Measurements from ENCODE around the gene OR14K1. TPM values are rescaled to one million over a fixed set of nuclear protein-coding genes. Genes with fewer than 3 reads are reported as not detected.
"Not testable (repeated sequence)": the region's sequence is repeated elsewhere in the genome, so short reads cannot be mapped to it uniquely, and the experiment has no call there.

OR14K1 gene
- polyA plus RNA-seq, 1 of the 3 experiments (the other 2 are of a cell fraction), result not detected

DNA sequence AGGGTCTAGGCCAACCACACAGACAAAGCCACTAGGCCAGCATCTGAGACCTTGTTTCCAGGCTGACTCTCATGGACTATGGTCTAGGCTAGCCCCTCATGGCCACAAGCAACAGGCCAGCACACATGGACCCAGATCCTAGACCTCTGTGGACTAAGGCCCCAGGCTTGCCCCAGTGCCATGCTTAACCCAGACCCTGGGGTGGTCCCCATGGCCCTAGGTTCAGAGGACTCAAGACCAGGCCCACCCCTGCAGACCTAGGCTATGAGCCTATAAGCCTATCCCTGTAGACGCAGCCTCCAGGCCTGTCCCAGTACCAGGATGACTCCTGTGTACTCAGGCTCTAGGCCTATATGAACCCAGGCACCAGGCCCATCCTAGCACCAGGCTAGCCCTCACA lies 11.5 kb downstream of the OR14K1 start (continued):
- TF ChIP-seq RXRA (IDR thresholded peaks at IDR 0.05; ENCODE audit: borderline replicate concordance, low read depth), result no peak

DNA sequence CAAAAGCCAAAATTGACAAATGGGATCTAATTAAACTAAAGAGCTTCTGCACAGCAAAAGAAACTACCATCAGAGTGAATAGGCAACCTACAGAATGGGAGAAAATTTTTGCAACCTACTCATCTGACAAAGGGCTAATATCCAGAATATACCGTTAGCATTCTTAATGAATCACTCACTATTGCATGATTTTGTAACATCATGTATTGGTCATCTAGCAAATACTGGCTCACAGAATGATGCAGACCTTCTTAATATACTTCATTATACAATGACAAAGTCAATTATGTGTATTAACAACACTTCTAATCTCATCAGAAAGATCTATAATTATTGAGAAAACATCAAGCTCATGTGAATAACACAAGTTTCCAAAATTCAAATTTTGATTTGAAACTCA lies 15.9 kb downstream of the OR14K1 start:
- H3K9ac ChIP-seq; H3K4me2 ChIP-seq; H2AFZ ChIP-seq (ENCODE audit: low read depth); H3K4me3 ChIP-seq (ENCODE audit: low read depth in 2 of 2, low read length in 1 of 2); H3K27me3 ChIP-seq (ENCODE audit: insufficient read depth); DNase-seq; H3K36me3 ChIP-seq (replicated peaks in 1 of 2; ENCODE audit: control insufficient read depth in 1 of 2, insufficient read depth in 2 of 2, low read length in 1 of 2); H3K27ac ChIP-seq (ENCODE audit: low read depth in 2 of 2, low read length in 1 of 2); POLR2A ChIA-PET; H4K20me1 ChIP-seq (ENCODE audit: insufficient read depth); H3F3A ChIP-seq (replicated peaks; ENCODE audit: insufficient read depth); H3K79me2 ChIP-seq (ENCODE audit: insufficient read depth); H3K9me3 ChIP-seq; H3K9me2 ChIP-seq; CTCF ChIA-PET; H3K4me1 ChIP-seq (ENCODE audit: control insufficient read depth in 1 of 2, insufficient read depth in 2 of 2, low read depth in 1 of 2, low read length in 1 of 2): not testable (repeated sequence)
- 0% methylated on average over 1 of the region's 1 CpG for WGBS (ENCODE audit: low lambda C conversion rate)

DNA sequence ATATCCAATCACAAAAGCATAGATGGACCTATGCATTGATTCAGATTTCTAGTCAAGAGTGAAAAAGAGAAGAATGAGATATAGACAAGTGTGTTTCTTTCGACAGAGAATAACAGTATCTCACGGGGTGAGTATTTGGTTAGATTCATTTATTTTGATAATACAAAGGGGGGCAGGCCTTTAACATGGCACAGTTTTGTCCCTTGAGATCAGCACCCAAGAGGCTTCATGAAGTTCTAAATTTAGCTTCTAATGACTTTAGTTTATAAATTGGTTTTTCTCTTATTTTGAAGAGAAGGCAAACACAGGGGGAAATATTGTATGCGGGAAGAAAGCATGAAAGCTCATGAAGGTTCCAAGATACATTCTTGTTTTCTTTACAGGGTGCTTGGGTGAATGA lies 22.0 kb downstream of the OR14K1 start, which contains the start of gene OR1C1:
Gene OR1C1 (minus strand): TSS at position 101 of the 400 bp plus-strand sequence. CDS start 2,150 bp downstream, outside the sequence.
- H3K9me2 ChIP-seq, result no peaks in the 10 kb centered on the region
- ChIA-PET CTCF (no interaction called here), POLR2A (no interaction called here)
- TF ChIP-seq CHD2 (IDR thresholded peaks at IDR 0.05; ENCODE audit: low read length, partially characterized antibody), result no peak
- TF ChIP-seq SMC3 (IDR thresholded peaks at IDR 0.05; ENCODE audit: low read depth, low read length), result no peak
- TF ChIP-seq, protein P1, sequence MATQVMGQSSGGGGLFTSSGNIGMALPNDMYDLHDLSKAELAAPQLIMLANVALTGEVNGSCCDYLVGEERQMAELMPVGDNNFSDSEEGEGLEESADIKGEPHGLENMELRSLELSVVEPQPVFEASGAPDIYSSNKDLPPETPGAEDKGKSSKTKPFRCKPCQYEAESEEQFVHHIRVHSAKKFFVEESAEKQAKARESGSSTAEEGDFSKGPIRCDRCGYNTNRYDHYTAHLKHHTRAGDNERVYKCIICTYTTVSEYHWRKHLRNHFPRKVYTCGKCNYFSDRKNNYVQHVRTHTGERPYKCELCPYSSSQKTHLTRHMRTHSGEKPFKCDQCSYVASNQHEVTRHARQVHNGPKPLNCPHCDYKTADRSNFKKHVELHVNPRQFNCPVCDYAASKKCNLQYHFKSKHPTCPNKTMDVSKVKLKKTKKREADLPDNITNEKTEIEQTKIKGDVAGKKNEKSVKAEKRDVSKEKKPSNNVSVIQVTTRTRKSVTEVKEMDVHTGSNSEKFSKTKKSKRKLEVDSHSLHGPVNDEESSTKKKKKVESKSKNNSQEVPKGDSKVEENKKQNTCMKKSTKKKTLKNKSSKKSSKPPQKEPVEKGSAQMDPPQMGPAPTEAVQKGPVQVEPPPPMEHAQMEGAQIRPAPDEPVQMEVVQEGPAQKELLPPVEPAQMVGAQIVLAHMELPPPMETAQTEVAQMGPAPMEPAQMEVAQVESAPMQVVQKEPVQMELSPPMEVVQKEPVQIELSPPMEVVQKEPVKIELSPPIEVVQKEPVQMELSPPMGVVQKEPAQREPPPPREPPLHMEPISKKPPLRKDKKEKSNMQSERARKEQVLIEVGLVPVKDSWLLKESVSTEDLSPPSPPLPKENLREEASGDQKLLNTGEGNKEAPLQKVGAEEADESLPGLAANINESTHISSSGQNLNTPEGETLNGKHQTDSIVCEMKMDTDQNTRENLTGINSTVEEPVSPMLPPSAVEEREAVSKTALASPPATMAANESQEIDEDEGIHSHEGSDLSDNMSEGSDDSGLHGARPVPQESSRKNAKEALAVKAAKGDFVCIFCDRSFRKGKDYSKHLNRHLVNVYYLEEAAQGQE (IDR thresholded peaks at IDR 0.05; ENCODE audit: low read depth, low read length), result no peak
- TF ChIP-seq TEAD4 (IDR thresholded peaks at IDR 0.05; ENCODE audit: borderline replicate concordance, insufficient read depth), result no peak
- TF ChIP-seq RFX5 (IDR thresholded peaks at IDR 0.05; ENCODE audit: low read length), result no peak
- TF ChIP-seq, protein P2, sequence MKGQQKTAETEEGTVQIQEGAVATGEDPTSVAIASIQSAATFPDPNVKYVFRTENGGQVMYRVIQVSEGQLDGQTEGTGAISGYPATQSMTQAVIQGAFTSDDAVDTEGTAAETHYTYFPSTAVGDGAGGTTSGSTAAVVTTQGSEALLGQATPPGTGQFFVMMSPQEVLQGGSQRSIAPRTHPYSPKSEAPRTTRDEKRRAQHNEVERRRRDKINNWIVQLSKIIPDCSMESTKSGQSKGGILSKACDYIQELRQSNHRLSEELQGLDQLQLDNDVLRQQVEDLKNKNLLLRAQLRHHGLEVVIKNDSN (IDR thresholded peaks at IDR 0.05; ENCODE audit: borderline replicate concordance, low read depth), result no peak
- TF ChIP-seq, protein P3, sequence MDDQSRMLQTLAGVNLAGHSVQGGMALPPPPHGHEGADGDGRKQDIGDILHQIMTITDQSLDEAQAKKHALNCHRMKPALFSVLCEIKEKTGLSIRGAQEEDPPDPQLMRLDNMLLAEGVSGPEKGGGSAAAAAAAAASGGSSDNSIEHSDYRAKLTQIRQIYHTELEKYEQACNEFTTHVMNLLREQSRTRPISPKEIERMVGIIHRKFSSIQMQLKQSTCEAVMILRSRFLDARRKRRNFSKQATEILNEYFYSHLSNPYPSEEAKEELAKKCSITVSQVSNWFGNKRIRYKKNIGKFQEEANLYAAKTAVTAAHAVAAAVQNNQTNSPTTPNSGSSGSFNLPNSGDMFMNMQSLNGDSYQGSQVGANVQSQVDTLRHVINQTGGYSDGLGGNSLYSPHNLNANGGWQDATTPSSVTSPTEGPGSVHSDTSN (IDR thresholded peaks at IDR 0.05), result no peak
- no peak for DNase-seq
- no peaks in the 10 kb centered on the region for H4K20me1 ChIP-seq (ENCODE audit: insufficient read depth)
- WGBS (ENCODE audit: low lambda C conversion rate), result 5% methylated on average over 3 of the region's 3 CpGs
- no peak within 1 kb of the TSS for H3K27ac ChIP-seq (ENCODE audit: low read depth in 2 of 2, low read length in 1 of 2)
- H3F3A ChIP-seq (replicated peaks; ENCODE audit: insufficient read depth), result no peaks in the 10 kb centered on the region
- no peak within 1 kb of the TSS for H3K4me2 ChIP-seq
- no peaks in the 10 kb centered on the region for H3K27me3 ChIP-seq (ENCODE audit: insufficient read depth)
- no peaks in the 10 kb centered on the region; the same call in none of the 2 replicates for H3K9me3 ChIP-seq
- no peaks in the 10 kb centered on the region for H3K36me3 ChIP-seq (replicated peaks in 1 of 2; ENCODE audit: control insufficient read depth in 1 of 2, insufficient read depth in 2 of 2, low read length in 1 of 2)
- H3K9ac ChIP-seq, result no peak within 1 kb of the TSS
- no peaks in the 10 kb centered on the region for H3K4me1 ChIP-seq (ENCODE audit: control insufficient read depth in 1 of 2, insufficient read depth in 2 of 2, low read depth in 1 of 2, low read length in 1 of 2)
- no peaks in the 10 kb centered on the region for H3K79me2 ChIP-seq (ENCODE audit: insufficient read depth)
- no peak within 1 kb of the TSS for H2AFZ ChIP-seq (ENCODE audit: low read depth)
- no peak within 1 kb of the TSS for H3K4me3 ChIP-seq (ENCODE audit: low read depth in 2 of 2, low read length in 1 of 2)
